HG03108 (cell line): Measurements from ENCODE around the gene CPLX3.
"Not testable (repeated sequence)": the region's sequence is repeated elsewhere in the genome, so short reads cannot be mapped to it uniquely, and the experiment has no call there.

ENCODE experiments used
- ATAC-seq: cut with Tn5 transposase; IDR thresholded peaks from one replicate; pipeline ENCODE4 v1.9.1; 2021; ENCODE audit warnings: moderate library complexity; ENCODE audit not compliant: unreplicated experiment

Gene CPLX3, protein sequence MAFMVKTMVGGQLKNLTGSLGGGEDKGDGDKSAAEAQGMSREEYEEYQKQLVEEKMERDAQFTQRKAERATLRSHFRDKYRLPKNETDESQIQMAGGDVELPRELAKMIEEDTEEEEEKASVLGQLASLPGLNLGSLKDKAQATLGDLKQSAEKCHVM

DNA sequence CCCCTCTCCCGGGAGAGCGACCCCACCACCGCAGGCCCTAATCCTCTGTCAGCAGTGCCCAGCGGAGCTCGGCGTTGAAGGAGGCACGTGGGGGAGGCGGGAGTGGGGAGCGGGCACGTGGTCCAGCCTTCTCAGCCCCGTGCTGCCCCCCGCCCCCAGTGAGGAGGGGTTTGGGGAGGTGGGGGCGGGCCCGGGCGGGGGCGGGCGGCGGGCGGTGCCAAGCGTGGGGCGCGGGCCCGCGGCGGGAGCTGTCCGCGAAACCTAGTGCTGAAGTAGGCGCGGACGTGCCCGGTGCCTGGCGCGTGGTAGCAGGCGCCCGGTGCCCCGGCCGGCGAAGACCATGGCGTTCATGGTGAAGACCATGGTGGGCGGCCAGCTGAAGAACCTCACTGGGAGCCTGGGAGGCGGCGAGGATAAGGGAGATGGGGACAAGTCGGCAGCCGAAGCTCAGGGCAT lies at the start of gene CPLX3:
CPLX3 (plus strand) TSS at position 264 of the 456 bp plus-strand sequence; CDS start at position 341, 77 bp downstream.
- ATAC-seq = no peak

DNA sequence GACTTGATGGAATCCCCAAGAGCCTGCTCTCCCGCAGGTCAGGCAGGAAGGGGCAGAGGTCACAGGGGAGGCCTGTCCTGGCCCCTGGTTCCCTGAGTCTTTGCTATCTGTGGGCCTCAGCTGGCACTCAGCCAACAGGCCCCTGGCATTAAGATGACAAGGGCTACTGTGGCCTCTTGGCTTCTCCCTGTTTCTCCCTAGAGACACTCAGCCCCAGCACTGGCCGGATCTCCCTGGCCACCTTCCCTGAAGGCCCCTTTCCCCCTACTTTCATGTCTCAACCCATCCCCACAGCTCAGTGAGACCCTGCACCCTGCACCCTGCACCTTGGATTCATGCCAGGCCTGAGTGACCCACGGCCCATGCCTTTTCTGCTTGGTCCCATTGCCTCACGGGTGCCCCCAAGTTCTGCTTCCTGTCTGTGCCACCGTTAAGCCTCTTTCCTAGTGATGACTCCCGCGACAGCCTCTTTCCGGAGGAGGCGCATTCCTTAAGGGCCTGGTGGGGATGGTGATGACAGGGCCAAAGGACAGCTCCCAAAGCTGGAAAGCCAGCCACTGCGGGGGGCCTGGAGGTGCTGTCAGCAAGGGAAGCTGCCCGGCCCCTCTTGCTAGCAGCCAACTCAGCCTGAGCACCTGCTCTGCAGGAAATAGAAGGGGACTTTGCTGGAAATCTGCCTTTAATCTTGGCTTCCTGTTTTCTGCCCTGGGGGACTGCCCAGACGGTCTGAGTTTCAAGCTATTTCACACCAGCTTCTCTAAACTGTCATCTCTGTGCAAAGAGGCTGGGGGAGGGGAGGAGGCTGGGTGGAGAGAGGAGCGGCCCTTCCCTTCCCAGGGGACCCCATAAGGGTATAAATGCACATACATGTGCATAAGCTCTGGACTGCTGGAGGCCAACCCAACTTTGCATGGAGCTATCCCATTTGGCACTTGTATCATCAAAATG lies 49.3 kb upstream of the CPLX3 start:
- ATAC-seq = peak; percentile 35

DNA sequence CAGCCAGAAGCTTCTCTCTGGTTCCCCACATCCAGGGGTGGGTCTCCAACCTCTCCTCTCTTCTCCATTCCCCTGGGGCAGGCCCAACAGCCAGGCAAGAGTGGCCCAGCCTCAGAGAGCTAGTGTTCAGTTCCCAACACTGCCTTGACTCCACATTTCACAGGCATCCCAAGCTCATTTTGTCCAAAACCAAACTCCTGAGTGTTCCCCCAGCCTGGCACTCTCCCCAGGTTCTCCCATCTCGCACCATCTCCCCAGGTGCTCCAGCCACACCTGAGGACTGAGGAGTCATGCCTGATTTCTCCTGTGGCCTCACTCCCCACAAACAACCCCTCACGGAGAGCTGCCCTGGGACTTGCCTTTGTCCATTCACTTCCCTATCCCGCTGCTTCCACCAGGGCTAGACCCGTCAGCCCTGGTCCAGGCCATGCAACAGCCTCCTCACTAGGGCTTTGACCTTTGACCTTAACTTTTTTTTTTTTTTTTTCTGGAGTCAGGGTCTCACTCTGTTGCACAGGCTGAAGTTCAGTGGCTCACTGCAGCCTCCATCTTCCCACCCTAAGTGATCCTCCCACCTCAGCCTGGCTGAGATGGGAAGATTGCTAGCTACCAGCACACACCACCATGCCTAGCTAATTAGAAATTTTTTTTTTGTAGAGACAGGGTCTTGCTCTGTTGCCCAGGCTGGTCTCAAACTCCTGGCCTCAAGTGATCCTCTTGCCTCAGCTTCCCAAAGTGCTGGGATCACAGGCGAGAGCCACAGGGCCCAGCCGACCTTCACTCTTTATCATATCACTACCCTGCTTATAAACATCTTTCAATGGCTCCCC lies 48.4 kb upstream of the CPLX3 start:
- peak; percentile 8 for ATAC-seq

DNA sequence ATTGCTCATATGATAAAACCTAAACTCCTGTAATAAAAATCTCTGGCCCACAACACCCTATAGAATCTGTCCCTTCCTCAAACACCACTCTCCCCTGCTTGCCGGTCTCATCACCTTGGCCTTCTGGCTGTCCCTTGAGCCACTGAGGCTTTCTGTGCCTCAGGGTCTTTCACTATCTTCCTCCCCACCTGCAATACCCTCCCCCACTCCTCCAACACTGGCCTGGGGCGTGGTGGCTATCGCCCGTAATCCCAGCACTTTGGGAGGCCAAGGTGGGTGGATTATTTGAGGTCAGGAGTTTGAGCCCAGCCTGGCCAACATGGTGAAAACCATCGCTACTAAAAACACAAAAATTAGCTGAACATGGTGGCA lies 47.8 kb upstream of the CPLX3 start:
- ATAC-seq = no peak

DNA sequence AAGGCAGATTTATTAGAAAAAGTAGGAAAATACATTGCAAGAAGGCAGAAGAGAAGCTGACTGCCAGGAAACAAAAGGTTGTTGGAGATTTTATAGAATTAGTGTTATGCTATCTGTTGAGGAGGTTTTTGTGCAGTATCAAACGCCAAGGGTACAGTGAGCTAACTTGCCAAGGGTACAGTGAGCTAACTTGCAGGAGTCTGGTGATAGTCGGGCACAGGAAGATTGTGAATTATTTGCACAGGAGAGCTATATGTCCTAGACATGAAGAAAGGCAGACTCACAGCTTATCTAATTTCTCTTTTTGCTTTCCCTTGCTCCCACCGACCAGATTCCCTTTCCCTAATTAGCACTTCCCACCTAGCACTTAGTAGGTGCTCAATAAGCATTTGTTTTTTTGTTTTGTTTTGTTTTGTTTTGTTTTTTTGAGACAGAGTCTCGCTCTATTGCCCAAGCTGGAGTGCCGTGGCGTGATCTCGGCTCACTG lies 47.2 kb upstream of the CPLX3 start:
- no peak for ATAC-seq

DNA sequence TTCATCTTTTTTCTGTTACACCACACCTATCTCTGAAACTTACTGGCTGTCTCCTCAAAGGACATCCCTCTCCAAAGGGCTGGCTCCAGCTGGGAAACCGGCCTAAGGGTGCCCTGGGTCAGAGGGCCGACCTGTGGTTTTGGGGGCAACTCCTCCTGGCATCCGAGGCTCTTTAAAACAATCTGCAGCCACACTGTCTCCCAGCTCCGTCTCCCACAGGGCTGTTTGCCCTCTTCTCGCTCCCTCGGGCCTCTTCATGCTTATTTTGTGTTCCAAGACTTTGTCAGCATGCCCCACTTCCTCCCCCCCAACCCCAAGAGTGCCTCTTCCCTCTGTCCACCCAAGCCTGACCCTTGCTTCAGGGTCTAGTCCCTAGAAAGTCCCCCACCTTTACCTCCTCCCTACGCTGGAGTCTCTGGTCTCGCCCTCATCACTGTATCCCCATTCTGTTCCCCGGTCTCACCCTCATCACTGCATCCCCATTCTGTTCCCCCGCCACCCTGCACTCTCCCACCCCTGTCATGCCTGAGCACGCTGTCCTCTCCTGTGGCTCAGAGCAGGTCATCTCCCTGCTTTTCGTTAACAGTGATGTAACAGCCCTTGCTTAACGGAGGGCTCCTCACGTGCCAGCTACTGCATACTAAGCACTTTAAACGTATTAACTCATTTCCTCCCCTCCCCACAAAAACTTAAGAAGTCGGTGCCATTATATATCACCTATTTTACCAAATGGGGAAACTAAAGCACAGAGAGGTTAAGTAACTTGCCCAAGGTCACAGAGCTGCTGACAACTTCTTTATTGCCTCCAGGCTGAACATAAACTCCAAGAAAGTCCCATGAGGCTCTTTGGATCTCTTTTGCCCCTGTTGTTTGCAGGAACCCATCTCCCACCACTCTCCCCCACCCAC lies 45.6 kb upstream of the CPLX3 start:
- no peak for ATAC-seq

DNA sequence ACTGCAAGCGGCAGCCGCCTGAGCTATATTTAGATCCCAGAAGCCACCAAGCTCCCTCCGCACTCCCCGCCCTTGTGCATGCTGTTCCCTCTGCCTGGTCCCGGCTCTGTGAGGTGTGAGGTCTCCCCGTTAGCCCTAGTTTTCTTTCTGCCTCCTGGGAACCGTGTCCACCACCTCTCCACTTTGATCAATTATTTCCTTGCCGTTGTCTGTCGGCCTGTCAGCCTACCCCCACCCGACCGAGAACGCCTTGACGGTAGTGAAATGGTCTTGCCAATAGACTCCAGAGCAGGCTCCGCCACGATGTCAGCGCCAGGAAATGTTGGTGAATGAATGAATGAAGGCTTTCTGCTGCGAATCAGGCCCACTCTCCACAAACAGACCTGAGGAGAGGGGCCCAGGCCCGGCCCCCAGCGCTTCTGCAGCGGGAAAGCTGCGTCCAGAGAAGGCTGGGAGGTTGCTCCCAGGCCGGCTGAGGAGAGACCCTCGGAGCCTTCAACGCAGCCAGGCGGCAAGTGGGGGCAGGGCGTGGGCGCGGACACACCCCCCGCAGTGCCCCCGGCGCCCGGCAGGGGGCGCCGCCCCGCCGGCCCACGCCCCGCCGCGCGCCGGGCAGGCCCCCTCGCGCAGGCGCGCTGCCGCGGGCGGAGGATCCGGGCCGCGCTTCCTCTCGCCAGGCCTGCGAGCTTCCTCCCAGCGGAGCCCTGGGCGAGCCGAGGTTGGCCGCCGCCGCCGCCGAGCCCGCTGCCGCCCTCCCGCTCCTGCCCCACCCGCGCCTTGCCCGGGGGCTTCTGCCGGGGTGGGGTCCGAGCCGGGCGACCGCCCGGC lies 44.8 kb upstream of the CPLX3 start, which contains the start of gene CSK:
CSK (plus strand) TSS at position 650 of the 828 bp plus-strand sequence. CDS start 16,218 bp downstream, outside the sequence.
- ATAC-seq = peak; percentile 29

DNA sequence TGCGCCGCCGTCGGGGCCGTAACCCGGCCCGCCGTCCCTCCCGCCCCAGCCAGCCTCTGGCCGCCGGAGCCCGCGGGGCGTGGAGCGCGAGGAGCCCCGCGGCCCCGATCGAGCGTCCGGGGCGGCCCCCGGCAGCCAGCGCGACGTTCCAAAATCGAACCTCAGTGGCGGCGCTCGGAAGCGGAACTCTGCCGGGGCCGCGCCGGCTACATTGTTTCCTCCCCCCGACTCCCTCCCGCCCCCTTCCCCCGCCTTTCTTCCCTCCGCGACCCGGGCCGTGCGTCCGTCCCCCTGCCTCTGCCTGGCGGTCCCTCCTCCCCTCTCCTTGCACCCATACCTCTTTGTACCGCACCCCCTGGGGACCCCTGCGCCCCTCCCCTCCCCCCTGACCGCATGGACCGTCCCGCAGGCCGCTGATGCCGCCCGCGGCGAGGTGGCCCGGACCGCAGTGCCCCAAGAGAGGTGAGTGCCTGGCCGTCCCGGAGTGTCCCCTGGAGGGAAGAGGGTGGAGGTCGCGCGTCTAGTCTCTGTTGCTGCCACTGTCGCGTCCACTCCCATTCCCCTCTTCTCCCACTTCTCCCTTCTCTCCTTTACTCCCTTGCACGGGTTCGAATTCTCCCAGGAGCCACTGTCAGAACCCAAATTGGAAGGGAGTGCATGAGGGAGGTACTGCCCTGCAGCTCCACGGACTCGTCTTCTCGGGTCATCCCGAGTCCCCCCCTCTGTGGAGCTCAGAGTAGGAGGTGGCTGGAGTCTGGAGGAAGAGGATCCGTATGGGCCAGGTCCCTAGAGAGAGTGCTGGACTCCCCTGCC lies 44.0 kb upstream of the CPLX3 start:
- no peak for ATAC-seq

DNA sequence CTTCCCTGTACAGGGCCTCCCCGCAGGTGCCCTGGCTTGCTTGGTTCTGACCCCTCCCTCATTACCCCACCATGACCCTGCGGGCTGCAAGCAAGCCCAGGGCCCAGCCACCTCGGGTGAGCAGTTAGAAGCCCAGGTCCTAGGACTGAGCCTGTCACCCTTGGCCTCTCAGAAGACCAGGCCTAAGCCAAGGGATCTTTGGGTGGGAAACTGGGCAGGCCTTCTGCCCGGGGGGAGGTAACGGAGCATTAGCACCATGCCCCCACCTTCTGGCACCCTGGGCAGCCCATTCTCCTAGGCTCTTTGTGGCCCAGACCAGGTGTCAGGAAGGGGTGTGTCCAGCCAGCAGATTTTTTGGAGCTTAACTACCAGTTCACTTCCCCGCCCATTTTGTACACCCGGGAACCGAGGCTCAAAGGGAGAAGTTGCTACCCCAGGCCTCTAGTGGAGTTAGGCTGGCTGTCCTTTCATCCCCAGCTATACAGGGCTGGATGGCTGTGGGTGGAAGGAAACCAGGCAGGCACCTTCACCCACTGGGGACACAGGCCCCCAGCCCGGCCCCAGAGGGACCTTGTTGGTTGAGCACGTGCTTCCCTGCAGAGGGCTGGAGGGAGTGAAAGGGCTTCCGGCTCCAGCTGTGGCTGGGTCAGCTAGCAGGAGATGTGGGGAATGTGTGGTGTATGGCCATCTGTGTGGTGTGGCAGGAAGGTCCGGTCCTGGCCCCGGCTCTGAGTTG lies 43.2 kb upstream of the CPLX3 start:
- ATAC-seq = no peak

DNA sequence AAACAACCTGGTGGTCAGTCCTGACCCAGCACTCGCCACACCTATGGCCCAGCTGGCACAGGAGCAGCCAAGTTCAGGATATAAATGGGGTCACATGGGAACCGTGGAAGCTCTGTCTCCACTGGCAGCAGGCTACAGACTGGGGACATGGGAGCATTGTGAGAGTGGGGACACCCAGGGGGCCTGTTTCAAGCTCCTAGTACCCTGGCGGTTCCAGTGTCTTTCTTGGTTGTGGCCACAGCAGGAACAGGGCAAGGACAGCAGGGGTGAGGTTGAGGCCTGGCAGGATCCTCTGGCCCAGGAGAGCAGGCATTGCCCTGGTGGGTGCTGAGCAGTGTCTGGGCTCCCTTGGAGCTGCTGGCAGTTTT lies 42.6 kb upstream of the CPLX3 start:
- ATAC-seq = no peak

DNA sequence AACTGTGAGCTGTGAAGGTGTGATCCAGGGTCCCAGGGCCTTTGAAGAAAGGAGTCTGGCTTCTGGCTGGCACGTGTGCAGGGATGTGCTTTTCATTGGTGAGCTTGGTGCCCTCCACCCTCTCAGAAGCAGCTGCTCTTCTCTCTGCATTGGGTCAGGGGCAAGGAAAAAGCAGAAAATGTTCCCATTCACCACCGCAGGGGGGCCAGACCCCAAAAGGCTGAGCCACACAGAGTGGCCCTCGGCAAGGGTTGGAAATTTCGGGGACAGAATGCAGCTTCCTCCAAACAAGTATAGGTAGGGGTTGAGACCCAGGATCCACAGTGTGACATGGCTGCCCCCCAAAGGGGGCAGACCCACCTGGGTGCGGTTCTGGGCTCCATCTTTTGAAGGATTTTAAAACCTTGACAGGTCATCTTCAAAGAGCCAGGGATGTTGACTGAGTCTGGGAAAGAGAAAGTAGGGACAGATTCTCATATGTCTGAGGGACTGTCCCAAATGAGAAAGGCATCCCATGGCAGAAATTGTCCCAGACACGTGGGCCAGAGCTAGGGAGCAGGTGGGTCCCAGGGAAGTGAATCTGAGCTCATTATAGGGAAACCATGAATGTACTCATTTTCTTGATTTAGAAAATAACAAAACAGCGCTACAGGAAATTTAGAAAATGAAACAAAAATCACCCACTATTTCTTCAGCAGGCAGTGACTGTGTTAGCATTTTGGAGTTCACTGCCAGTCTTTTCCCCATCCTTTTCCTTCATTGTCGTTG lies 41.8 kb upstream of the CPLX3 start:
- ATAC-seq = no peak

DNA sequence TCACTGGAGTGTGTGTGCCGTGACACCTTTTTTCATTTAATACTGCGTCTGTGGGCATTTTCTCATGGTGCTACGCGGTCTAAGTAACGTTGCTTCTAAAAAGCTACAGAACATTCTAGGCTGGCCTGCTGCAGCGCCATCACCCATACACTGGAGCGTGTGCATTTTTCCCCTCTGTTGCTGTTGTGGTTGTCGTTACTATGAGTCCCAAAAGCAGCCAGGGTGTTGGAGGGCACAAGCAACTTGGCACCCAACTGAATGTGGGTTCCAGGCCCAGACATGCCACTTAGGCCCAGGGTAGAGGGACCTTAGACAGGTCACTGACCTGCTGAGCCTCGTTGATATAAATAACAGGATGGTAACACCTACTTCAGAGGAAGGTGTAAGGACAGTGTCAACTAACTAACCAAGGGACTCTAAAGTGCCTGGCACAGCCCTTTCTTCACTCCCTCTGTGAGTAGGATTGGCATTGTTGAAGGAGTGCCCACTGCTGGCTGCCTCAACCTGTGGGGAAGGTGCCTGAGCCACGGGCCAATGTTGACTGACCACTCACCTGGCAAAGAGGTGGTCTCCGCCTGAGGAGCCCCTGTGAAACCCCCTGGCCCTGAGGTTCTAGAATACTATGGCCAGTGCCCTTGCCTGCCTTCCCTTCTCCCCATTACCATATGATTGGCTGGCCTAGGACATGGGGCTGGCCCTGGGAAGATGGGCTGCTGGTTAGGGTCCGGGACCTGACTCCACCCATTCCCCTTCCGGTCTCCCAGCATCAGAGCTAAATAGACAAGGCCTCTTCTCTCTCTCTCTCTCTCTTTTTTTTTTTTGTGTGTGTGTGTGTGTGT lies 41.0 kb upstream of the CPLX3 start:
- ATAC-seq = no peak

DNA sequence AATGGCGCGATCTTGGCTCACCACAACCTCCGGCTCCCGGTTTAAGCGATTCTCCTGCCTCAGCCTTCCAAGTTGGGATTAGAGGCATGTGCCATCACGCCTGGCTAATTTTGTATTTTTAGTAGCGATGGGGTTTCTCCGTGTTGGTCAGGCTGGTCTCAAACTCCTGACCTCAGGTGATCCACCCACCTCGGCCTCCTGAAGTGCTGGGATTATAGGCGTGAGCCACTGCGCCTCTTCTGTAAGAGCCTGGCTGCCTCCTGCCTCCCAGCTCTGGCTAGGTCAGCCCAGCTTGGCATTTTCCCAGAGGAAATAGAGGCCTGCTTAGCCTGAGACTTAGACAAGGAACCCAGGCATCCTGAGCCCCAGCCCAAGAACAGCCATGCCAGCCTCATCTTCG lies 40.3 kb upstream of the CPLX3 start:
- not testable (repeated sequence) for ATAC-seq

DNA sequence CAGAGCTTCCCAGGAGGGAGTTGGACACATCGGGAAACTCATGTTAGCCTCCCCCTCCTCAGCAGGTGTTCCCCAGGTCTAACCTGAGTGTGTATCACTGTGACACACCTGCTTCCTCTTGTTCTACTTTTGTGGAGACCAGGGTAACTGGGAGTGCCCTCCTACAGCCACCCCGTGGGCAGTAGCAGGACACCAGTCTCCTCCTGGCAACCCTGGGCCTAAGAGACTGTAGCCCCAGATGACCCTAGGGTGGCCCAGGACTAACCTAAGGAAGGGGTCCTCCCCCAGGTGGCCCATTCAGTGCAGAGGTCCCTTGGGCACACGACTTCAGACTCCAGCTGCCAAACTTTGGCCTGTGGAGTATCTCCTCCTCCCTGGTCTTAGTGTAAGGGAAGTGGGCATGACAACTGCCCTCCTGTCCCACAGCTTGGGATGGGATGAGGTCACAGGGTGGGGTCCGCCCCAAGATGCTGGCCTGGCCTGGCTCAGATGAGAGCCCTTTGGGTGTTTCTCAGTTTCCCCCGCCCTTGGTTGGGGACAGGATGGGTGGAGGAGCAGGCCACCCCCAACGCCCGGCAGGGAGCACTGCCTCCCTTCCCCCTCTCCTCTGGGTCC lies 39.8 kb upstream of the CPLX3 start:
- ATAC-seq = no peak

DNA sequence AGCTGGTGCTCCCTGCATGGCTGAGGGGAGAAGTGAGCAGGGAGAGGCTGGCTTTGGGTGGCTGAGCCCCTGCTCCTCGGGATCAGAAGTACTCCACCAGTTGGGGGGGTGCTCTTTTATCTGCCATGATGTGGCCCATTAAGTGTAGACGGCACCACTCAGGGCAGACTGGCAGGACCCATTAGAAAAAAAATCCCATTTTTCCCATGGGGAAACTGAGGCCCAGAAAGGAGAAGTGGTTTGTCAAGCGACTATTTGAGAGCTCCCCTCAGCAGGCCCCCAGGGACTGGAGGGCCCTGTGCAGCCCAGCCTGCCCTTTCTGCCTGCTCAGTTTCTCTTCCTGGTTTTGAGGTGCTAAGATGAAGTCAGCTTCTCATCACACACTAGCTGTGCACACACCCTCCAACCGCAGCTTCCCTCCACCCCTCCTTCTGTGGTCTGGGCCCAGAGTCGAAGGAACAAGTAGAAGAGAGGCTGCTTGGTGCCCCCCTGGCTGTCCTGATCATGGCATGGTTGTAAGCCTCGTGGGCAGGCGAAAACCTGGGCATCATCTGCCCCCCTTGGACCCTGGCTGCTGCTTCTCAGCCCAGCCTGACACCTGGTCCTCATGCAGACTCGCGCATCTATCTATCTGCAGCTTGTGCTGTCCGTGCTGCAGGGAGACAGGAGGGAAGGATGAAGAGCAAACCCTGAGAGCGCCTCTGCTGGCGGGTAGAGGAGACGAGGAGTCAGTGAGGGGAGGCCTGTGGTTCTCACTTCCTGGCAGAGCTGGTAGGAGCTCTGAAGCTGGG lies 39.0 kb upstream of the CPLX3 start:
- ATAC-seq = peak; percentile 30
